ENCODE measurements around the gene STAC3.
A peak's percentile ranks its signal among the peaks of the same experiment; 100 is the strongest.

The STAC3 gene

DNA sequence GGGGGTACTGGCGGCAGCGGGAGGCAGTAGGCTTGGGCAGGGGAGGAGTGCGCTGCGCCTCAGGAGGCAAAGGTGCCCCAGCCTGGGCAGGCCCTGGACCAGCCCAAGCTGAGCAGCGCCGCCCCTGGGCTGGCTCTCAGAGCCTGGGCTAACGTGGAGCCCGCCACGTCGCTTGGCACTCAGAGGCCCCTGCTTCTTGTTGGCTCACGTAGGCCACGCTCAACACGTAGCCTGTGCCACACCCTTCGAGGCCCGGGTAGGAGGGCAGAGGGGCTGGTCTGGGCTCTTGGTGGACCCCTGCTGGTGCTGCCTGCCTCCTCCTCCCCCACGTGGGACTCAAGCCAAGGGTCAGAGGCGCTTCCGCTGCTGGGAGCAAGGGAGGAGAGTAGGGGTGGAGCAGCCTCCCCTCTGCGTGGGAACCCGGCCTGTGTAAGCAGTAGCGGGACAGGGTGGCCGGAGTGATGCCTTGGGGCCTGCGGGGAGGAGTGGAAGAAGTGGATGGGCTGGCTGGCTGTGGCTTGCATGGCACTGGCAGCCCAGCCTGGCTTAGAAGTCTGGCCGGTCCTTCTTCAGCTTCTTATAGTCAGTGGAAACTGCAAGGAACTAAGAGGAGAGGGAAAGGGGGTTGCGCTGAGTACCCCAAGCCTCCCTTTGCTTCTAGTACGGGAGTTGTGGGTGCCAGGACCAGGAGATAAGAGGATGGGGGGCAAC, 15.8 kb downstream of the STAC3 start:
- no peak for DNase-seq

DNA sequence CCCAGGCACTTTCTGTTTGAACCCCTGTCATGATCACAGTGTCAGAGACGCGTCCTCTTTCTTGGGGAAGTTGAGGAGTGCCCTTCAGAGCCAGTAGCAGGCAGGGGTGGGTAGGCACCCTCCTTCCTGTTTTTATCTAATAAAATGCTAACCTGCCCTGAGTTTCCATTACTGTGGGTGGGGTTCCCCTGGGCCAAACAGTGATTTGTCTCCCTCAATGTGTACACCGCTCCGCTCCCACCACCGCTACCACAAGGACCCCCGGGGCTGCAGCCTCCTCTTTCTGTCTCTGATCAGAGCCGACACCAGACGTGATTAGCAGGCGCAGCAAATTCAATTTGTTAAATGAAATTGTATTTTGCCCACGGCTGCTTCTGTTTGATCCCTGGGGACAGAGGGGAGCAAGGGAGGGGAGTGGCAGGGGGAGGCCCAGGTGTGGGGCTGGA, 16.4 kb downstream of the STAC3 start:
- no peak for DNase-seq

DNA sequence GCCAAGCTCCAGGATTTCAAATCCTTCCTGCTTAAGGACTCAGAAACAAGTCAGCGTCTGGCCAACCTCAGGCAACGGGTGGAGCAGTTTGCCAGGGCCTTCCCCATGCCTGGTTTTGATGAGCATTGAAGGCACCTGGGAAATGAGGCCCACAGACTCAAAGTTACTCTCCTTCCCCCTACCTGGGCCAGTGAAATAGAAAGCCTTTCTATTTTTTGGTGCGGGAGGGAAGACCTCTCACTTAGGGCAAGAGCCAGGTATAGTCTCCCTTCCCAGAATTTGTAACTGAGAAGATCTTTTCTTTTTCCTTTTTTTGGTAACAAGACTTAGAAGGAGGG, 16.8 kb downstream of the STAC3 start:
- no peak for DNase-seq

- DNase-seq = no peak
Measured at GRCh38 chr12:57233357-57234232, 17.4 kb downstream of the STAC3 start.

DNA sequence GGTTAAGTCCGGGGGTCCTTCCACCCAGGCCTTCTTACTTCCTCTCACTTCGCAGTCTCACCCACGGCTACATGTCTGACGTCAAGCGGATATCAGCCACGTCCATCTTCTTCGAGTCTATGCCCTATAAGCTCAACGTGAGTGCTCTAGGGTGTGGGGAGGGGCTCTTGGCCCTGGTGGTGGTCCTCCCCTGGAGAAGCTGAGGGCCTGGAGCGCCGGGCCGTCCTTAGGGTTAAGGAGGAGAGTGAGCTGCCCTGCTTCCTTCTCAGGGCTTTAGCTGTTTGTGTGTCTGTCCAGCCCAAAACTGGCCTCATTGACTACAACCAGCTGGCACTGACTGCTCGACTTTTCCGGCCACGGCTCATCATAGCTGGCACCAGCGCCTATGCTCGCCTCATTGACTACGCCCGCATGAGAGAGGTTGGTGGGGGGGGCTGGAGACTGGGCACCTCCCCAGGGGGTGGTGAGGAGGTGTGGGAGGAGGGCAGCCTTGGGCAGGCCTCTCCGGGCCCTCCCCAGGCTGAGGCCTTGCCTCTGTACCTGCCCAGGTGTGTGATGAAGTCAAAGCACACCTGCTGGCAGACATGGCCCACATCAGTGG, 18.7 kb downstream of the STAC3 start:
- DNase-seq = no peak

DNA sequence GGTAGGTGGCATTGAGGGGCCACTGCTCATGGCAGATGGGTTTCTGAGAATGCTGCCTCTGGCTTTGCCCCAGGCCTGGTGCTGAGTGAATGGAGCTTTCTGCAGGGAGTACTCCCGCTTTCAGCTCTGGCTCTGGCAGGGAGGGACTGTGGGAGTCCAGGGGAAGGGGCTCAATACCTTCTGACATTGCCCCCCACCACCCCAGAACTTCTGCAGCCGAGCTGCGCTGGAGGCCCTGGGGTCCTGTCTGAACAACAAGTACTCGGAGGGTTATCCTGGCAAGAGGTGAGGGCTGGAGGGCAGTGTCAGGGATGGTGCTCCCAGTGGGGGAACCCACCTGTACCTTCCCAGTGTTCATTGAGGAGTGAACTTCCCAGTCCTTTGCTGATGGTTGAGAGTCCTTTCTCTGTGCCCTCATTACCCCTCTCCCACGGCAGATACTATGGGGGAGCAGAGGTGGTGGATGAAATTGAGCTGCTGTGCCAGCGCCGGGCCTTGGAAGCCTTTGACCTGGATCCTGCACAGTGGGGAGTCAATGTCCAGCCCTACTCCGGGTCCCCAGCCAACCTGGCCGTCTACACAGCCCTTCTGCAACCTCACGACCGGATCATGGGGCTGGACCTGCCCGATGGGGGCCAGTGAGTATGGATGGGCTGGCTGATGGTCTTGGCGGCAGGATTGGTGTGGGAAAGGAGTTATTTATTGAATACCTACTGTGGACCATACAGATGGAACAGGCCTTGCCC, 19.5 kb downstream of the STAC3 start:
- no peak for DNase-seq

GRCh38 chr12:57230381-57231155, 20.4 kb downstream of the STAC3 start:
- DNase-seq = no peak

- DNase-seq = peak; percentile 92
Measured at GRCh38 chr12:57229634-57230380, 21.2 kb downstream of the STAC3 start, which contains the start of gene SHMT2. TSS of gene SHMT2 (plus strand) at chr12:57229711. CDS start at chr12:57229779, 68 bp downstream.

- DNase-seq = no peak
Measured at GRCh38 chr12:57229046-57229633, 21.8 kb downstream of the STAC3 start.

DNA sequence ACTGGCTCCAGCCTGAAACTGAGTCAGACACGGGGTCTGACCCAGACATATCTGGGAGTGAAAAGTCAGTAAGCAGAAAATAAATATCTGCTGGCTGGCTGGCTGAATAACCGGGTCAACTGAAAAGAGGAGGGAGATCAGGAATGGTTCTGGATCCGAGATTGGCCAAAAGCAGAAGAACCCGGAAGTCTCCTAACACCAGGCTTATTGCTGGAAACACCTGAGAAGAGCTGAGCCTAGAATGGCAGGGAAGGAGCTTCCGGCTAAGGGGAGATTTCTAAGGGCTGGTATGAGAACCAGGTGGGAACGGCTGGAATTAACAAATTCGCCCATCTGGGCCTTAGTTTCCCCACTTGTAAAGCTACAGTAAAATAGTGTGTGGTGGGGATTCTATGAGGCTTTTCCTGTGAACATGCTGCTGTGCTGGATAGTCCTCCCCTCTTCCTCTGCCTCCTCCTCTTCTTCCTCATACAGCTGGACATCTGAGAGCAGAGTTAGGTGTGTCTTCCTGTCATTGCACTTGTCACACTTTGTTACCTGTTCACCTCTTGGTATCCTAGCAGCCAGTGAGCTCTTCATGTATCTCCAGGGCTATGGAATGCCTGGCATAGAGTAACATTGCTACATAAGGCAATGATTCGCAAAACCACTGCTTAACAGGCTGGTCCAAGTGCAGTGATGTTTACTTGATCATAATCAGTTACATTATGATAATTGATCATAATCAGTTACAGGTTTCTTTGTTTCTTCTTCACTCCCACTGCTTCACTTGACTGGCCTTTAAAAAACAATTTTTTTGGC, 23.5 kb downstream of the STAC3 start:
- DNase-seq = no peak

- DNase-seq = no peak
Measured at GRCh38 chr12:57226588-57227314, 24.2 kb downstream of the STAC3 start.

DNA sequence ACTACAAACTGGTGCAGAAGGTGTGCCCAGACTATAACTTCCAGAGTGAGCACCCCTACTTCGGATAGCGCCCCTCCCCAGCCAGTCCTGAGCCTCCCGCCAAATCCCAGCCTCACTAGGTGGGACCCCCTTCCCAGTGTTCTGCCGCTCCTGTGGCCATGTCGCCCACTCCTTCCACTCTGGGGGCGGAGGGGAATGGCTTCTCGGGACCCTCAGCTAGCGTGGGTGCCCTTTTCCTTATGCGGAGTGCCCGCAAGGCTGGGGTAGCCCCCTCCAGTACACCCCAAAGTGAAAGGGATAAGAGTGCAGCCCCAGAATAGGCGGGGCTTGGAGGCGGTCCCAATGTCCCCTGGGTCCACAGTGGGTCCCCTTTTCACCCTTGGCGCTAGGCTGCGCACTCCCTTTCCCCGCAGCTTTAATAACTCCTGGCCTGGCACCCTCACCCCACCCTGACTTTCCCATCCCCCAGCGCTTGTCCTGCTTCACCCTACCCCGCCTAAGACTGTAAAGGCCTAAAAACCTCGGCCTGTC, 25.2 kb downstream of the STAC3 start:
- DNase-seq = no peak

- peak; percentile 62 for DNase-seq
Measured at GRCh38 chr12:57224973-57225679, 25.9 kb downstream of the STAC3 start.

- no peak for DNase-seq
Measured at GRCh38 chr12:57224278-57224972, 26.6 kb downstream of the STAC3 start.

- DNase-seq = no peak
Measured at GRCh38 chr12:57223191-57224165, 27.5 kb downstream of the STAC3 start.
